Choroid plexus epithelial cell (primary cell): Measurements from ENCODE around the gene MTFR2.

ENCODE experiments used
- DNase-seq: peaks from one replicate; pipeline ENCODE4 v3.0.0-alpha.2; 2010; ENCODE audit warnings: low read depth
- H3K4me3 ChIP-seq: 2 replicates; pipeline ENCODE4 v1.5.1; 2011; ENCODE audit warnings: low read depth, mild to moderate bottlenecking, control low read depth, low read length, moderate library complexity
- CTCF ChIP-seq: conservative IDR thresholded peaks from 2 replicates; pipeline ENCODE4 v1.5.1; 2011; ENCODE audit warnings: low read depth, mild to moderate bottlenecking, control low read depth, inconsistent platforms, low read length, moderate library complexity

Gene MTFR2

DNA sequence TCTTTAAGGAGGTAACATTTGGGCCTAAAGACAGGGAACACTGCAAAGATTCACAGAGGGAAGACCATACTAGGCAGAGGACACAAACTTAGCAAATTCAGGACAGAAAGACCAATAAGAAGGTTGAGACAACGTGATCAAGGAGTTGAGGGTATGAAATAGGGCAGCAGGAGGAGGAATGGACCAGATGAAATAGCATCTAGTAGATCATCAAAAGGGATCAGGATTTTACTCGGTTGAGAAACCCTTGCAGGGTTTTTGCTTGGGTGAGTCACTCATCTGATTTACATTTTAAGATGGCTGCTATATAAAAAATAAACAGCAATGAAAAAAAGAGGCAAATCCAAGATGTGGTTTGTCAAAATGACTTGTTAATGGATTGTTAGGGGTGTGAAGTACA lies 34.8 kb upstream of the MTFR2 start:
- DNase-seq = peak; percentile 56
- no peak overlapping the region for H3K4me3 ChIP-seq
- no peak for TF ChIP-seq CTCF

DNA sequence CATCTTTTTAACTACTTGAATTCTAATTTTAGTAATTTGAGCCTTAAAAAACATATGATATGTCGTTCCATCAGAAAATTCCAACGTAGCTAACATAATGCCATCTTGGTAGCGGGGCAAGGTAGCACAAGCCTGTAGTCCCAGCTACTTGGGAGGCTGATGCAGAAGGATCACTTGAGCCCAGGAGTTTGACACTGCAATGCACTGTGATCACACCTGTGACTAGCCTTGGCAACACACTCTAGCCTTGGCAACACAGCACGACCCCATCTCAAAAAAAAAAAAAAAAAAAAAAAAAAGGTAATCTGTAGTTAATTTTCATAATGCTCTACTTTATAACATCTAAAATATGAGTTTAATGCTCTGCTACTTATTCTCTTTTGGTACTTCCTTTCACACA lies 32.8 kb upstream of the MTFR2 start:
- TF ChIP-seq CTCF = no peak
- no peak for DNase-seq
- no peak overlapping the region for H3K4me3 ChIP-seq

DNA sequence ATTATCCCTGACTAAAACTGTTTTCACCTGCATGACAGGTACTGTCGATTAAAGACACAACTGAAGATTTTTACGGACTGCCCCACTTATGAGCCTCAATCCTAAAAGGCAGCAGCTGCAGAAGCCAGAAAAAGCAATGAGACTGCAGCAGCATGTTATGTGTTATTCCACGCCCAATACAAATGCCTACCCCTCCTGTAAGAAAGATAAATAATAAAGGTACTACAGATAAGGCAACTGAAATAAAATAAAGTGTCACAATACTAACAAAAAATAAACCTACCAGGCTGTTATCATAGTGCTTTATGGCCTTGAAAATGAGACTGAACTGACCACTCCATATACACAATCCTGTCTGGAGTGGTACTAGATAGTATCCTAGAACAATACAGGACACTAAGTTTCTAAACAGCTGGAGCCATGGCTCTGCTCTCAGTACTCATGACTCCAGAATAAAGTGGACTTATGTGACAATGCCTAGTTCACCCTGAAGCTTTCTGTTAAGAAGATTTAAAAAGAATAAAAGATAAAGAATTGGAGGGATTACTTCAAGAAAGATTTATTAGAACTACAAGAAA lies 30.0 kb upstream of the MTFR2 start:
- TF ChIP-seq CTCF = no peak
- H3K4me3 ChIP-seq = no peak overlapping the region
- DNase-seq = no peak

DNA sequence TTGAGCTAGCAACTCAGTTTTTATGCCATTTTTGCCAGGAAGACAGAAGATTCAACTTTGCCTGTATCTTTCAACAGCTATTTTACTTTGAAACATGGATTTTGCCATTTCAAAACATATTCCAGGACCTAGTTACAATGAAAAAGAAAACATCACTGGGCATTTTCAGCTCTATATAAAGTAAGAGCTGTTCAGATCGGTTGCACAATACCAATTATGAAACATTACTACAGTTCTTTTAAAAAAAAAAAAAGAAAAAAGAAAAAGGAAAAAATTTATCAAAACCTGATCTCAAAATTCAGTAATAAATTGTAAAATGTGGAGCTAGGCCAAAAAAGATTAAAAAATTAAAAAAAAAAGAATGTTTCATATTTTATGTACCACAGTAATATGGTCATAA lies 24.0 kb upstream of the MTFR2 start:
- DNase-seq = no peak
- H3K4me3 ChIP-seq = no peak overlapping the region
- TF ChIP-seq CTCF = no peak

DNA sequence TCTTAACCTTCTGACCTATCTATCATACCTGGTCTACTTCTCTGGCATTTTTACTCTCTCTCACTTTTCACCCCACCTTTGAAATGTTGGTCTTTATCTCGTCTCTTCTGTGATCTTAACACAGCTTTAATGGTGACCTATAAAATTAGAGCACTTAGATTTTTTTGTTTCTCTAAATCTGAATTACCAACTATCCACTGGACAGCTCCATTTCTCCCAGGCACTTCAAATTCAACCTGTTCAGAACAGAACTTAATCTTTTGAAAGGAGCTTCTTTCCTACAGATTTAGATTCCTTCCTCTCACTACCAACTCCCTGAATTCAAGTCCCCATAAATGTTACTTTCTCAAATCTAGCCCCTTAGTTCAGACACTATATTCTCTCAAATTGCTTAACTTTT lies 15.0 kb upstream of the MTFR2 start:
- TF ChIP-seq CTCF = no peak
- no peak overlapping the region for H3K4me3 ChIP-seq
- DNase-seq = no peak

- no peak overlapping the region for H3K4me3 ChIP-seq
- DNase-seq = no peak
- TF ChIP-seq CTCF = no peak
Measured at GRCh38 chr6:136262940-136263339, 12.8 kb upstream of the MTFR2 start.

- no peak for DNase-seq
- no peak for TF ChIP-seq CTCF
- no peak overlapping the region for H3K4me3 ChIP-seq
Measured at GRCh38 chr6:136254851-136255466, 4.8 kb upstream of the MTFR2 start.
